ENCODE results near the gene HELZ.

HELZ gene

GRCh38 chr17:67067571-67068482 lies 177.2 kb downstream of the HELZ start:
- FAIRE-seq = no peak

GRCh38 chr17:67066717-67067116 lies 178.3 kb downstream of the HELZ start:
- FAIRE-seq = no peak

GRCh38 chr17:67063141-67063540 lies 181.9 kb downstream of the HELZ start:
- no peak for FAIRE-seq

GRCh38 chr17:67059372-67059771 lies 185.6 kb downstream of the HELZ start:
- FAIRE-seq = no peak

GRCh38 chr17:67058036-67058435 lies 187.0 kb downstream of the HELZ start:
- FAIRE-seq = no peak

- FAIRE-seq = no peak
Observed at GRCh38 chr17:67056746-67057490, 188.1 kb downstream of the HELZ start.

GRCh38 chr17:67055811-67056745 lies 188.9 kb downstream of the HELZ start:
- no peak for FAIRE-seq

- FAIRE-seq = no peak
Observed at GRCh38 chr17:67055041-67055443, 190.0 kb downstream of the HELZ start.

- no peak for FAIRE-seq
Observed at GRCh38 chr17:67054608-67055007, 190.4 kb downstream of the HELZ start.

GRCh38 chr17:67054011-67054591 lies 190.9 kb downstream of the HELZ start:
- FAIRE-seq = no peak

- FAIRE-seq = no peak
Observed at GRCh38 chr17:67053438-67054000, 191.5 kb downstream of the HELZ start.

- FAIRE-seq = no peak
Observed at GRCh38 chr17:67052720-67053437, 192.1 kb downstream of the HELZ start.

- no peak for FAIRE-seq
Observed at GRCh38 chr17:67051837-67052236, 193.2 kb downstream of the HELZ start.

- FAIRE-seq = no peak
Observed at GRCh38 chr17:67051155-67051538, 193.8 kb downstream of the HELZ start.

- no peak for FAIRE-seq
Observed at GRCh38 chr17:67050471-67051154, 194.4 kb downstream of the HELZ start.

GRCh38 chr17:67050066-67050465 lies 194.9 kb downstream of the HELZ start:
- no peak for FAIRE-seq

- FAIRE-seq = no peak
Observed at GRCh38 chr17:67049025-67049739, 195.8 kb downstream of the HELZ start.

GRCh38 chr17:67047382-67047781 lies 197.6 kb downstream of the HELZ start:
- no peak for FAIRE-seq

- FAIRE-seq = no peak
Observed at GRCh38 chr17:67046398-67046797, 198.6 kb downstream of the HELZ start.

- FAIRE-seq = no peak
Observed at GRCh38 chr17:67044940-67045339, 200.1 kb downstream of the HELZ start.

Measured in colon (tissue), 2 donors.